ENCODE results near the gene SSRP1. TPM values are rescaled to one million over a fixed set of nuclear protein-coding genes. Genes with fewer than 3 reads are reported as not detected.

Gene SSRP1
- total RNA-seq, 1 donor from 2014 or later = 186 TPM

- Histone ChIP-seq H3K9me3 (ENCODE audit: low read depth) (no peaks in the 10 kb centered on the region), H3K79me2 (ENCODE audit: low read depth) (no peaks in the 10 kb centered on the region), H4K20me1 (ENCODE audit: low read depth) (no peaks in the 10 kb centered on the region), H2AFZ (replicated peaks) (no peak overlapping the region), H3F3A (ENCODE audit: low read depth) (peaks cover 3% of the 10 kb centered on the region), H3K4me3 (no peak overlapping the region), H3K4me2 (no peak overlapping the region), H3K9ac (no peak overlapping the region), H3K4me1 (peaks cover 11% of the 10 kb centered on the region), H3K36me3 (no peaks in the 10 kb centered on the region), H3K27me3 (no peaks in the 10 kb centered on the region), H3K27ac (no peak overlapping the region)
- Mint-ChIP-seq H3K4me3 (no peak overlapping the region), H3K27me3 (ENCODE audit: insufficient read depth, low read depth) (peaks cover 3% of the 10 kb centered on the region), H3K9me3 (no peaks in the 10 kb centered on the region), H3K36me3 (no peaks in the 10 kb centered on the region), H3K4me1 (peaks cover 20% of the 10 kb centered on the region), H3K27ac (no peak overlapping the region)
- no peak for DNase-seq (ENCODE audit: low spot score)
- no peak for TF ChIP-seq EZH2phosphoT487 (IDR thresholded peaks at IDR 0.05)
- TF ChIP-seq CTCF (IDR thresholded peaks at IDR 0.05) = no peak
- no peak for TF ChIP-seq EZH2 (IDR thresholded peaks at IDR 0.05)
These were observed 35.2 kb upstream of the SSRP1 start for GRCh38 chr11:57370941-57371340.

GRCh38 chr11:57370251-57370650, 34.6 kb upstream of the SSRP1 start:
- no peaks in the 10 kb centered on the region for H3K9me3 ChIP-seq (ENCODE audit: low read depth)
- H3K4me1 ChIP-seq = peaks cover 18% of the 10 kb centered on the region
- peaks cover 9% of the 10 kb centered on the region for H3F3A ChIP-seq (ENCODE audit: low read depth)
- Mint-ChIP-seq H3K27me3 (ENCODE audit: insufficient read depth, low read depth) (peaks cover 3% of the 10 kb centered on the region), H3K4me3 (no peak overlapping the region), H3K27ac (no peak overlapping the region), H3K9me3 (no peaks in the 10 kb centered on the region), H3K36me3 (no peaks in the 10 kb centered on the region), H3K4me1 (peaks cover 27% of the 10 kb centered on the region)
- no peak overlapping the region for H3K27ac ChIP-seq
- H3K9ac ChIP-seq = no peak overlapping the region
- no peaks in the 10 kb centered on the region for H3K79me2 ChIP-seq (ENCODE audit: low read depth)
- H2AFZ ChIP-seq (replicated peaks) = no peak overlapping the region
- DNase-seq (ENCODE audit: low spot score) = no peak
- H3K4me3 ChIP-seq = no peak overlapping the region
- no peaks in the 10 kb centered on the region for H3K36me3 ChIP-seq
- no peaks in the 10 kb centered on the region for H4K20me1 ChIP-seq (ENCODE audit: low read depth)
- no peak overlapping the region for H3K4me2 ChIP-seq
- TF ChIP-seq CTCF (IDR thresholded peaks at IDR 0.05) = no peak
- no peak for TF ChIP-seq EZH2phosphoT487 (IDR thresholded peaks at IDR 0.05)
- TF ChIP-seq EZH2 (IDR thresholded peaks at IDR 0.05) = no peak
- no peaks in the 10 kb centered on the region for H3K27me3 ChIP-seq

- peaks cover 34% of the 10 kb centered on the region for H3K4me1 Mint-ChIP-seq
- DNase-seq (ENCODE audit: low spot score) = peak; percentile 21
- H3K9ac ChIP-seq = no peak overlapping the region
- no peaks in the 10 kb centered on the region for H3K36me3 Mint-ChIP-seq
- H3K9me3 ChIP-seq (ENCODE audit: low read depth) = no peaks in the 10 kb centered on the region
- H3K4me3 Mint-ChIP-seq = no peak overlapping the region
- no peaks in the 10 kb centered on the region for H4K20me1 ChIP-seq (ENCODE audit: low read depth)
- H2AFZ ChIP-seq (replicated peaks) = no peak overlapping the region
- no peaks in the 10 kb centered on the region for H3K79me2 ChIP-seq (ENCODE audit: low read depth)
- no peaks in the 10 kb centered on the region for H3K9me3 Mint-ChIP-seq
- H3K27ac ChIP-seq = no peak overlapping the region
- TF ChIP-seq CTCF (IDR thresholded peaks at IDR 0.05) = no peak
- no peak for TF ChIP-seq EZH2 (IDR thresholded peaks at IDR 0.05)
- no peak for TF ChIP-seq EZH2phosphoT487 (IDR thresholded peaks at IDR 0.05)
- H3K27me3 ChIP-seq = no peaks in the 10 kb centered on the region
- no peak overlapping the region for H3K4me2 ChIP-seq
- H3K4me3 ChIP-seq = no peak overlapping the region
- peak overlapping the region; percentile 42 for H3K27ac Mint-ChIP-seq
- peaks cover 3% of the 10 kb centered on the region for H3K27me3 Mint-ChIP-seq (ENCODE audit: insufficient read depth, low read depth)
- H3F3A ChIP-seq (ENCODE audit: low read depth) = peaks cover 10% of the 10 kb centered on the region
- H3K36me3 ChIP-seq = no peaks in the 10 kb centered on the region
- peaks cover 24% of the 10 kb centered on the region for H3K4me1 ChIP-seq
These were observed 33.1 kb upstream of the SSRP1 start for GRCh38 chr11:57368845-57369232.
